ENCODE data around the gene ADSS2.
"Not testable (repeated sequence)": the region's sequence is repeated elsewhere in the genome, so short reads cannot be mapped to it uniquely, and the experiment has no call there.

Gene ADSS2

GRCh38 chr1:244395965-244396364 is 55.7 kb downstream of the ADSS2 start:
- peak in 1 of 2 donors; percentile 3 for DNase-seq (ENCODE audit: low read depth in 2 of 2)

DNA sequence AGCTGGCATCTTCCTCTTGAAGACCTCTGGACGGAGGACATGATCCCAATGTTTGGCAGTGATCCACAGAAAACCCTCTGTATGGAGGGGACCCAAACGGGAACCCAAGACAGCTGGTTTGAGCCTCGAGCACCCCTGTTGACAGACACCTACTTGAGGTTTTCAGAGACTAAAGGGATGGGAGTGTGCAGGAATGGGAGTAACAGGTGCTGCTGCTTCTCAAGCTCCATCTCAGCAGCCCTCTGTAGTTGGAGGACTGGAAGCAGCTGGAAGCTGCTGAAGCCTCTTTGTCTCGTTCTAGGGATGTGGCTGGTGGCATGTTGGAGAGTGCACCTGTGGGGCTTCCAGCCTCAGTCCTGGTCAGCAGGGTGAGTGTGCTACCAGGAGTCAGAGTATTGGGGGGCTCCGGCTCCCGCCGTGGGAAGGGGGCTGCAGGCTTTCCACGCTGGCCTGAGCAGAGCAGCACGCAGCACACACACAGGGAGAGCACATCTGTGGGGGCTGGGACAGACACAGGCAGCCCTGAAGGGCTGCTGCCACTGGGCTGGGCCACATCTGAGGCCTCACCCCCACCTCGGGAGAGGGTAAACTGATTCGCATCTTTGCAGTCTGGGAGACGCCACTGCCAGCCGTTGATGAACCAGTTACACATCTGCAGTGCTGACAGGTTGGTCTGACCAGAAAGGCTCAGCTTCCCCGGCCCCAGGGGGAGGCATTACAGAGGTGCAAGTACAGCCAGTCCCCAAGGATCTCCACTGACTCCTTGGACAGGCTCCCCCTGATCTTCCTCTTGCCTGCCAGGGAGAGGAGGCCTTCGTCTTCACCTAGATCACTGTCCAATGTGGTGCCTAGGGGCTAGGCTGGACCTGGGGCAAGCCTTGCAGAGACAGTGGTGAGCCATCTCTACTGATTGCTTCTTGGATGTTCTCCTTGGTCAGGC is 56.6 kb downstream of the ADSS2 start:
- DNase-seq (ENCODE audit: low read depth in 2 of 2) = no peak

- no peak for DNase-seq (ENCODE audit: low read depth in 2 of 2)
These were observed 57.4 kb downstream of the ADSS2 start for GRCh38 chr1:244394346-244394745.

- DNase-seq (ENCODE audit: low read depth in 2 of 2) = no peak
These were observed 58.0 kb downstream of the ADSS2 start for GRCh38 chr1:244393604-244394176.

- DNase-seq (ENCODE audit: low read depth in 2 of 2) = no peak
These were observed 59.9 kb downstream of the ADSS2 start for GRCh38 chr1:244391761-244392160.

DNA sequence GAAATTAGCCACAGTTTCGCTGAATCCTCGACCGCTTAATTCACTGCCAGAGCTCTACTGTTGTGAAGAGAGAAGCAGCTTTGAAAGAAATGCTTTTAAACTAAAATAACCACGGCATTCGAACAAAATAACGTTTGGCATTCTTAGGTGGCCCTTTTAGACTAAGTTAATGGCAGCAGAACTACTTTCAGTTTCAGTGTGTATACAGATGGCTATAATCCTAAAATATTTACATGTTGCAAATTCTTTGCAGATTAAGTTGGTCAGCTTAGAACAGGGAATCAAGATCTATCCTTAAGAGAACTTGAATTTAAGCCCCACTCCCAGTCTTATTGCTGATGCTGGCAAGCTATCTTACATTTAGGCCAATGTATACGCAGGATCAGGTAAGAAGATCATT is 62.7 kb downstream of the ADSS2 start:
- no peak for DNase-seq (ENCODE audit: low read depth in 2 of 2)

- no peak for DNase-seq (ENCODE audit: low read depth in 2 of 2)
These were observed 64.3 kb downstream of the ADSS2 start for GRCh38 chr1:244387415-244387814.

- no peak for DNase-seq (ENCODE audit: low read depth in 2 of 2)
These were observed 65.1 kb downstream of the ADSS2 start for GRCh38 chr1:244386595-244386994.

DNA sequence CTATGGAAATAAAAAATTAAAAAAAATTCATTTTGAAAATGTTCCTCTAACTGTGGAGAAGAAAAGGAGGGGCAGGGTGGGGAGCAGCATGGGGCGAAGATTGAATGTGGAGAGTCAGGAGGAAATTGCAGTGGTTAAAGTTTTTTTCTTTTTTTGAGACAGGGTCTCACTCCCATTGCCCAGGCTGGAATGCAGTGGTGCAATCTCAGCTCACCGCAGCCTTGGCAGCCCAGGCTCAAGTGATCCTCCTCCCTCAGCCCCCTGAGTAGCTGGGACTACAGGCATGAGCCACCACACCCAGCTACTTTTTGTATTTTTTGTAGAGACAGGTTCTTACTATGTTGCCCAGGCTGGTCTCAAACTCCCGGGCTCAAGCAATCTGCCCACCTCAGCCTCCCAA is 67.6 kb downstream of the ADSS2 start:
- DNase-seq (ENCODE audit: low read depth in 2 of 2) = no peak

DNA sequence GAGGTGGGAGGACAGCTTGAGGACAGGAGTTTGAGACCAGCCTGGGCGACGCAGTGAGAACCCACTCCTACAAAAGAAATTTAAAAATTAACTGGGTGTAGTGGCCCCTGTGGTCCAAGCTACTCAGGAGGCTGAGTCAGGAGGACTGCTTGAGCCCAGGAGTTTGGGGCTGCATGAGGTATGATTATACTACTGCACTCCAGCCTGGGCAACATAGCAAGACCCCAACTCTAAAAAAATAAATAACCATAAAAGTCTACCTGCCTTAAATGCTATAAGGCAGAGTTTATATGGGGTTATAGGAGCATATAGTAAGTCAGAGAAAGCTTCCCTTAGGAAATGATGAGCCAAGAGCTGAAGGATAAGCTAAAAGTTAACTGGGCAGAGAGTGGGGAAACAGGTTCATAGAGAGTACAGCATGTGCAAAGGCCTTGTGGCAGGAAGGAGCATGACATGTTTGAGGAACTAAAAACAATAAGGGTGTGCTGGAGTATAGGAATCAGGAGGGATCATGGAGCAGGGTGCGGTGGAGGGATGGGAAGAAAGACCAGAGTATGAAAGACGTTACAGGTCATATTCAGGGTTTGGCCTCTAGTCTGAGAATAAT is 68.3 kb downstream of the ADSS2 start:
- no peak for DNase-seq (ENCODE audit: low read depth in 2 of 2)

DNA sequence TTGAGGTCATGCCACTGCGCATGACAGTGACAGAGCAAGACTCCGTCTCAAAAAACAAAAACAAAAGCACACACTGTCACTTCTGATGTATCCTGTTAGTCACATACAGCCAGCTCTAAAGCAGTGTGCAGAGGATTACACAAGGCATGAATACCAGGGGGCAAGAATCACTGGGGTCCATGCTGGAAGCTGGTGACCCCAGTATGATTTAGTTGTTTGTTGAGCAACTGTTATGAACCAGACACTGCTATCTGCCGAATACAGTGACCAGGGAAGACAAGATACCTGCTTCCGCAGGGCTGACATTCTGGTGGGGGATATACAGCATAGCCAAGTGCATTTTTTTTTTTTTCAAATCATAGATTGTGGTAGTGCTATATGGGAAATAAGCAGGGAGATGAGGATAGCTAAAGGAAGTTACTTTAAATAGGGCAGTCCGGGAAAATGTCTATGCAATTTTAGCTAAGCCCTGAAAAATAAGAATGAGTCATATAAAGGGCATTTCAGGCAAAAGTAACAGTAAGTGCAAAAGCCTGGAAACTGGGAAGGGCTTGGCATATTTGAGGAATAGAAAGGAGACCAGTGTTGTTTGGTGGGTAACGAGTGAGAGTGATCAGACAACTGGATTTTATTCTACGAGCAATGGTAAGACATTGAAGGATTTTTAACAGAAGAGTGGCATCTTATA is 69.7 kb downstream of the ADSS2 start:
- DNase-seq (ENCODE audit: low read depth in 2 of 2) = no peak

DNA sequence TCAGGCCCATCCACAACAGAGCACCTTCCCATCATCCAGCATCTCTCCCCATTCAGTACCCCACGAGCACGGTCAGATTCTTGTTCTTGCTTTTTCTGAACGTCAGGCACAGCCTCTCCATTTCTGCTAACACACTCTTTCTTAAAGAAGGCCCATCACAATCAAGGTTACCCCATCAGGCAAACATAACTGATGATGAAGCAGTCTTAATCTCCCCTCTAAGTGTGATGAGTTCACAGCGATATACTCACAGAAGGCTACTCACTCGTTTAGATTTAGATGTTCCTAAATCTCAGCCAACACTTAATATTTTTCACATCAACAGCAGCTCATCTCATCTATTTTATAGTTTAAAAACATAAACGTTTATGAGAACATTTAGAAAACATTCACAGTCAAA is 75.6 kb downstream of the ADSS2 start:
- no peak for DNase-seq (ENCODE audit: low read depth in 2 of 2)

- DNase-seq (ENCODE audit: low read depth in 2 of 2) = no peak
These were observed 76.7 kb downstream of the ADSS2 start for GRCh38 chr1:244375051-244375450.

GRCh38 chr1:244374484-244374883 is 77.2 kb downstream of the ADSS2 start:
- not testable (repeated sequence) for DNase-seq (ENCODE audit: low read depth in 2 of 2)

DNA sequence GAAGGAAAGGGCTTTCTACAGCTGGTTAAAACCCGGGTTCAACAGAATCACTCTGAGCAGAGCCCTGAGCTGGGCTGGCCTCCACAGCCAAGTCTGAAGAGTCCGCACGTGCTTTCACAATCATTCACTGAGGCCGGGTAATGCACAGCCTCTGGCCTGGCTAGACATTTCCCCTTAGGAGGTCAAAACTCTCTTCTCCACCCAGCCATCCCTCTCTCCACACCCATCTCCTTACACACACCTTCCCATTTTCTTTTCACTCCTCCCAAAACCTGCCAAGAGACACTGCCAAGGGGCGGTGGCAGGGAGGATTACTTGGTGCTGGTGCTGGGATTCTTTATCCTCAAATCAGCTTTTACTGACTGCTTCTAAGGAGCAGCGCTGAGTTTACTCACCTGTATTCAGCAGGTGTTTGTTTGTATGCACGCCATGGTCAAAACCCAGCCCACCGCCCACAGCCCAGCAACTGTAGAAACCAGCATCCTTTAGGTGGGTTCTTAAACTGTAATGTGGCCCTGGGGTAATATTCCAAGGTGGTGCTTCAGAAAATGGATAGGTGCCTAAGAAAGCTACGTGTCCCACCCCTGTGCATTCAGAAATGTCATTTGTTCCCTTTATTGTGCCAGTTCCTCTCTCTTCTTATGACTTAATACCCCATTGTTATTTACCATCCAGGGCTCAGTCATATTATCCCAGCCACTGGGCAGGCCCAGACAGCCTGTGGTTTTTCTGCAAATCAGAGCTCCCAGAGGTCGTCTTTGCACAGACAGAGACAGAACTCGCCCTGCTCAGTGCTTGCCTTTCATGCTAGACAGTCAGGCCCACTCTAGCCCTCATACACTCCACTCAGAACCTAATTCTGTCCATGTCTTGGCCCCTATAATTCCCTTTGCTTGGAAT is 80.2 kb downstream of the ADSS2 start:
- no peak for DNase-seq (ENCODE audit: low read depth in 2 of 2)

GRCh38 chr1:244370060-244370637 is 81.6 kb downstream of the ADSS2 start:
- DNase-seq (ENCODE audit: low read depth in 2 of 2) = no peak

DNA sequence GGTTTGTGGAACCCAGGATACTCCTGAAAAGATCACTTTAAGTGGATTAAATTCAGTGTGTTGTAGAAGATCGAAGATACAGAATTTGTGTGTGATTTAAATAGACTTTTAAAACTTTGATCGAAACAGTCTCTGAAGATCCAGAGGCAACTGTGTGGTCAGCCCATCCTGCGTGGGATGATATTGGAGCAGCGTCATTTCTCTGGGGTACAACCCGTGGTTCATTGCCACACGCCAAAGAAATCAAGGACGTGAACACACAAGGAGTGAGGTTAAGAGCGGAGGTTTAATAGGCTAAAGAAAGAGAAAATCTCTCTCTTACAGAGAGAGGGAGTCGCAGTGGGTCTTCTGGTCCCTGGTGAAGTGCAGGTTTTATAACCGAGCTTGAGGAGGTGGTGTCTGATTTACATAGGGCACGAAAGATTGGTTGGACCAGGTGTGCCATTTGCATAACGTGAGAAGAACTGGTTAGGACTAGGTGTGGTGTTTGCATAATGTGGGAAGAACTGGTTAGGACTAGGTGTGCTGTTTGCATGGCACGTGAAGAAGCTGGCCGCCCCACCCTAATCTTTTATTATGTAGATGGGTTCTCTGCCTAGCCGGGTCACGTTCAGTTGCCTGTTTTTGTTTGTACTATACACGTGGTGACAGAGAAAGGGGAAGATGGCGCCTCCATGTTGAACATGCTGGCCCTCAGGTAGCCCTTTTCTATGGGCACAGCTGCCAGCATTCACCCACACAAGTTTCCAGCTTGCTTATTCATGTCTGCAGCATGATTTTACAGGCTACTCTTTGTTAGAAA is 82.3 kb downstream of the ADSS2 start:
- no peak for DNase-seq (ENCODE audit: low read depth in 2 of 2)

DNA sequence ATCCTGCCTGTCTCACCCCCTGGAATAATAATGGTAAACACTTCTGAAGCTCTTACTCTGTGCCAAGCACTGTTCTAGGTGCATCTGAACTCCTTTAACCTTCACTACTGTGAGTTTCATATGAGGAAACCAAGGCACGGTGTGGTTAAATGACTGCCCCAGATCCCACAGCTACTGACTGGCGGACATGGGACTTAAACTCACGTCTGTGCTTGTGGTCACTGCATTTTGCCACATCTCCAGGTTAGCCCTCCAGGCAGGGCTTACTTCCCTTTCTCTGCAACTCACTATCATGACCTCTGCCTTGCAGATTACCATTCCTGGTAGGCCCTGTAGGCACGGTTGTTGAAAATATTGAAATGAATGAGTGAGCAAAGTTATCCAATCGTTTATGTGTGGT is 83.4 kb downstream of the ADSS2 start:
- no peak for DNase-seq (ENCODE audit: low read depth in 2 of 2)

- DNase-seq (ENCODE audit: low read depth in 2 of 2) = no peak
These were observed 84.2 kb downstream of the ADSS2 start for GRCh38 chr1:244367399-244368114.

All from stimulated activated CD4-positive, alpha-beta T cell treated with anti-CD3 and anti-CD28 coated beads, Interleukin-15, amount 100 ng/mL, for 48 hours (primary cell).